Activated T-helper 2 cell treated with anti-CD3 and anti-CD28 coated beads, Interferon-gamma antibody, Interleukin-2, Interleukin-4, amounts not matched to agents 10 μg/mL and 5 μg/mL and 100 μg/mL, durations not matched to agents 14 hours and 24 hours and 36 hours (primary cell): ENCODE measurements around the gene GRB7. TPM values are rescaled to one million over a fixed set of nuclear protein-coding genes. Genes with fewer than 3 reads are reported as not detected.
"Not testable (repeated sequence)": the region's sequence is repeated elsewhere in the genome, so short reads cannot be mapped to it uniquely, and the experiment has no call there.

Experiments
- DNase-seq: peaks from one replicate; pipeline ENCODE4 v3.0.0; 2021; ENCODE audit warnings: low spot score
- H3K27ac Mint-ChIP-seq: one replicate; pipeline ENCODE4 v1.8.0; 2021; ENCODE audit warnings: mixed read lengths
- H3K27me3 Mint-ChIP-seq: one replicate; pipeline ENCODE4 v1.8.0; 2021; ENCODE audit warnings: low read depth, mixed read lengths
- H3K36me3 Mint-ChIP-seq: one replicate; pipeline ENCODE4 v1.8.0; 2021; ENCODE audit warnings: low read depth, mixed read lengths
- H3K4me1 Mint-ChIP-seq: one replicate; pipeline ENCODE4 v1.8.0; 2021; ENCODE audit warnings: low read depth, mixed read lengths
- H3K4me3 Mint-ChIP-seq: one replicate; pipeline ENCODE4 v1.8.0; 2021; ENCODE audit warnings: low read depth, mild to moderate bottlenecking, moderate library complexity, mixed read lengths
- H3K9me3 Mint-ChIP-seq: one replicate; pipeline ENCODE4 v1.8.0; 2021; ENCODE audit warnings: mixed read lengths
- intact Hi-C: fragments of 100-400 bp; cut with micrococcal nuclease; formaldehyde crosslinking; loops from one replicate; pipeline ENCODE4 v1.15.1; 2023
- total RNA-seq: library from RNA; stranded (reverse); gene quantifications from 2 replicates; pipeline ENCODE4 v1.2.3, GENCODE V29; 2022

GRB7 gene
- total RNA-seq, 1 donor from 2014 or later, result 0.39 TPM

DNA sequence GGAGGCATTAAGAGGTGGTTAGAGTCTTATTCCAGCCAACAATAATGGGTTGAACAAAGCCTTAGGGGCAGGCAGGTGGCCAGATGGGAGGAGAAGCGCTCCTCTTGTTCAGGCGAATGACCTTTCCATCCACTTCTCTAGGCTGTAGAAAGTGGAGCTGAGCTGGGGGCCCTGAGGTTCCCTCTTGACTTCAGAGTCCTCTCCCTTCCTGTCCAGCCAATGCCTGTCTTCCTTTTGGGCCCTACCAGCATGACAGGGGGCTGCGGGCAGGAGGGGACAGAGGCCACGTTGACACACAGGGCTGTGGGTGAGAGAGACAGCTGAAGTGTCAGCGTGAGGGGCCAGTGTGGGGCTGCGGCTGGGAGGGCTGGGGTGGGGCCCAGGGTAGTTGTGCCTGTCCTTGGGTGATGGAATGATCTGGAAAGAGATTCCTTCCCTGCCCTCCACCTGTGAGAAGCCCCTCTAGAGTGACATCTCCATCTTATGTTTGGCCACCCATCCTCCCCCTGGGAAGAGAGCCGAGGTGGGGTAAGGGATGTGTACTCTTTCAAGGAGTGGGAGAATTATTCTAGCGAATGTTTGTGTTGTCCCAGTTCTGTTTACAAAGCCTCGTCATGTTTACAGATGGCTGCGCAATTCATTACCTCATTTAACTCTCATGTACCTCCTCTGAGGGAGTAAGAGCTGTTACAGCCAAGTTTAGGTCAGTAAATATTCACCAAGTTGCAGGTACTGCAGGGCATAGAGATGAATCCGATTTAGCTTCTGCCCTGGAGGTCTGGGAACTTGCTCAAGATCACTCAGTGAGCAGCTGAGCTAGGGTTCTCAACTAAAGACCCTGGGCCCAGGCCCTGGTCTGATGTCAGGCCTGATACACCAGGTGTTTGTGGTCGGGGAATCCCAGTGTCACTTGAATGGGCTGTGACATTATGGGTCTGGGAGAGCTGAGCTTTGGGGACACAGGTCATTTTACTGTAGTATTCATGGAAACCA lies 34.5 kb upstream of the GRB7 start:
- Mint-ChIP-seq H3K4me3 (no peak overlapping the region), H3K27ac (no peak overlapping the region), H3K27me3 (peaks cover 34% of the 10 kb centered on the region), H3K9me3 (no peaks in the 10 kb centered on the region), H3K4me1 (peaks cover 10% of the 10 kb centered on the region), H3K36me3 (no peaks in the 10 kb centered on the region)
- DNase-seq, result no peak
- intact Hi-C loops, result no loop called here

DNA sequence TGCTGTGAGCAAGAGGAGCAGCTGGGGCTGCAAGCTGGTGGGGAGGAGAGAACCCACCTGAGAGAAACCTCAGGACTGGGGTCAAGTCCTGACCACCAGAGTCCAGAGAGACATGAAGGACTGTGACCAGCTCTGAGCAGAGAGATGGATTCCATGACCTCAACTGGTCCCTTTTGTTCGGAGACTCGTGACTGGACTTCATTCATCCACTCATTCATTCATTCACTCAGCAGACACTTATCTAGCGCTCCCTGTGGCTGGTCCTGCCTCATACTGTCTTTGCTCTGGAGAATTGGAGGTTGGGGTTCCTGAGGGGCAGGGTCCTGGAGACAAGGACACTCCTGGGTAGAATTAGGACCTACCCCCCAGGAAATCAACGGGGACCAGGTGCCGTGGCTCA lies 33.8 kb upstream of the GRB7 start:
- Mint-ChIP-seq H3K27ac (no peak overlapping the region), H3K4me3 (no peak overlapping the region), H3K4me1 (peaks cover 10% of the 10 kb centered on the region), H3K36me3 (no peaks in the 10 kb centered on the region), H3K9me3 (no peaks in the 10 kb centered on the region), H3K27me3 (peaks cover 32% of the 10 kb centered on the region)
- intact Hi-C loops, result no loop called here
- DNase-seq, result no peak

DNA sequence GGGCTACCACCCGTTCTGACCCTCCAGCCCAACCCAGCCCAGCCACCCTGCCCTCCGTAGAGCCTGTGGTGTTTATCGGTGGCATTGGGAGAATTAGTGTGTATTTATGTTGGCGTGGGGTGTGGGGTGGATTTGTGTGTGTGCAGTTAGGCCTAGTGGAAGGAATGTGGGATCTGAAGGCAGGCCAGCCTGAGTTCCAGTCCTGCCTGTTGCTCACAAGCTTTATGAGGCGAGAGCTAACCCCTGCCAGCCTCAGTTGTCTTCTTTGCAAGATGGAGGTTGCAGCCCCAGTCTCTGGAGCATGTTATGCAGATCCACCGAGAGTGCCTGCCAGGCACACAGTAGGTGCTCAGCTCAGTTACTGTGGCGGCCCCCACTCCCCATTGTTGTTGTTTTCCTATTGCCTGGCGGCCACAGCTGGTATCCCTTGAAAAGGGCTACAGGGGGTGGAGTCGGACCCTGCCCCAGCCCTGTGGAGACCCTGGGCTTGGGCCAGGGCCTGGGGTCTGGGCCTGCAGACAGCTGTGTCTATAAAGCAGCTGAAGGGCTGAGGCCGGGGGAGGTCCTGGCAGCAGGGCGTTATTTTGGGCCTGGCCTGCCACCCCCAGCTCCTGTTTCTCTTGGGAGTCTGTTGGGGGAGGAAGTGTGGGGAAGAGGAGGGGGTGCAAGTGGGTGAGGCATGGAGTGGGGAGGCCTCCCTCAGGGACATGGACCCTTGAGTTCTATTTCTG lies 32.8 kb upstream of the GRB7 start:
- Mint-ChIP-seq H3K4me3 (no peak overlapping the region), H3K4me1 (peaks cover 10% of the 10 kb centered on the region), H3K27me3 (peaks cover 23% of the 10 kb centered on the region), H3K36me3 (no peaks in the 10 kb centered on the region), H3K9me3 (no peaks in the 10 kb centered on the region), H3K27ac (no peak overlapping the region)
- intact Hi-C loops, result no loop called here
- DNase-seq, result no peak

- Mint-ChIP-seq H3K36me3 (no peaks in the 10 kb centered on the region), H3K9me3 (no peaks in the 10 kb centered on the region), H3K27ac (no peak overlapping the region), H3K4me1 (peaks cover 10% of the 10 kb centered on the region), H3K4me3 (no peak overlapping the region), H3K27me3 (peaks cover 18% of the 10 kb centered on the region)
- no peak for DNase-seq
- intact Hi-C loops, result no loop called here
These were observed 31.9 kb upstream of the GRB7 start for GRCh38 chr17:39705786-39706348.

DNA sequence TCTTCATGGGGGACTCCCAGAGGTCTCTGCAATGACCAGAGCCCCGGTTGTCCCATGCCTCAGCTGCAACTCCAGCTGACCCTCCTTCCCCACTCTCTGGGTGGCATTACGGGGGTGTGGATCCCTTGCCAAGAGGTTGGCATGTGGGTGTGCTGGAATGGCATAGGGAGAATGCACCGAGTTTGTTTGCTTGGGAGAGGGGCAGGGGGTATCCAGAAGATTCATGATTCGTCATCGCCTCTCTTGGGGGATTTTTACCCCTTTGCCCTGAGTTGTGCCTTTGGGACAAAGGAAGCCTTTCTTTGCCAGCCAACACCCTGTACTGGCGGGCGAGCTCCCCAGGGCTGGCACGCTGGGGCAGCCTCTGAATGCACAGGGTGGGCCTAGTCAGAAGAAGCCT lies 31.4 kb upstream of the GRB7 start:
- no peak for DNase-seq
- Mint-ChIP-seq H3K27ac (no peak overlapping the region), H3K36me3 (no peaks in the 10 kb centered on the region), H3K4me1 (peaks cover 10% of the 10 kb centered on the region), H3K4me3 (no peak overlapping the region), H3K9me3 (no peaks in the 10 kb centered on the region), H3K27me3 (peaks cover 13% of the 10 kb centered on the region)
- intact Hi-C loops, result no loop called here

DNA sequence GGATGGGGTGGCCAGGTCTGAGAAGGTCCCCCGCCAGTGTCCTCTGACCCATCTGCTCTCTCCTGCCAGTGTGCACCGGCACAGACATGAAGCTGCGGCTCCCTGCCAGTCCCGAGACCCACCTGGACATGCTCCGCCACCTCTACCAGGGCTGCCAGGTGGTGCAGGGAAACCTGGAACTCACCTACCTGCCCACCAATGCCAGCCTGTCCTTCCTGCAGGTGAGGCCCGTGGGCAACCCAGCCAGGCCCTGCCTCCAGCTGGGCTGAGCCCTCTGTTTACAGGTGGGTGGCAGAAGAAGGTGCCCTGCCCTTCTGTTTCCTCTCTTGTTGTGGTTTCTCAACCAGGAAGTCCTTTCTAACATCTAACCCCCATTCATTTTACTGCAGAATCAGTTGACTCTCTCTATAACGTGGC lies 30.8 kb upstream of the GRB7 start:
- Mint-ChIP-seq H3K36me3 (no peaks in the 10 kb centered on the region), H3K9me3 (no peaks in the 10 kb centered on the region), H3K4me3 (no peak overlapping the region), H3K27ac (no peak overlapping the region), H3K4me1 (peaks cover 10% of the 10 kb centered on the region), H3K27me3 (peaks cover 8% of the 10 kb centered on the region)
- DNase-seq, result no peak
- intact Hi-C loops, result no loop called here

DNA sequence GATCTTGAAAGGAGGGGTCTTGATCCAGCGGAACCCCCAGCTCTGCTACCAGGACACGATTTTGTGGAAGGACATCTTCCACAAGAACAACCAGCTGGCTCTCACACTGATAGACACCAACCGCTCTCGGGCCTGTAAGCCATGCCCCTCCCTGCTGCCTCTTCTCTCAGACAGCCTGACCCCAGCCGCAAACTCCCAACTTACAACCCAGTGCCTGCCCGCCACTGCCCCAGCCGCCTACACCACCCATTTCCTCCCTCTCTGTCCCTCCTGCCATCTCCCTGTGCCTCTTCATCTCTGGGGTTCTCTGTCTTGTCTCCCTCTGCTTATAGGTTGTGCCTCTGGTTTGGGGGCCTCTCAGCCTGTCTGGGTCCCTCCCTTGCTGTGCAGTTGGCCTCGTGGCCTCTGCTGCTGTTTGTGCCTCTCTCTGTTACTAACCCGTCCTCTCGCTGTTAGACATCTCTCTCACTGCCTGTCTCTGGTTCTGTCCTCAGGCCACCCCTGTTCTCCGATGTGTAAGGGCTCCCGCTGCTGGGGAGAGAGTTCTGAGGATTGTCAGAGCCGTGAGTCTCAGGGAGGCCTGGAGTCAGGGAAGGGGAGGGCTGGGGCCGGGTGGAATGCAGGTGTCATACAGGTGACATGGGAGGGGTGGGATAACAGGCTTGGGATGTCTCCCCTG lies 28.3 kb upstream of the GRB7 start:
- Mint-ChIP-seq H3K4me1 (peaks cover 7% of the 10 kb centered on the region), H3K27me3 (no peaks in the 10 kb centered on the region), H3K4me3 (no peak overlapping the region), H3K9me3 (no peaks in the 10 kb centered on the region), H3K36me3 (no peaks in the 10 kb centered on the region), H3K27ac (no peak overlapping the region)
- no peak for DNase-seq
- intact Hi-C loops, result no loop called here

GRCh38 chr17:39709998-39710964 lies 27.5 kb upstream of the GRB7 start:
- Mint-ChIP-seq H3K4me1 (peaks cover 7% of the 10 kb centered on the region), H3K9me3 (no peaks in the 10 kb centered on the region), H3K27me3 (no peaks in the 10 kb centered on the region), H3K27ac (no peak overlapping the region), H3K4me3 (no peak overlapping the region), H3K36me3 (no peaks in the 10 kb centered on the region)
- DNase-seq, result no peak
- intact Hi-C loops, result no loop called here

GRCh38 chr17:39711071-39711470 lies 26.7 kb upstream of the GRB7 start:
- intact Hi-C loops, H3K9me3 Mint-ChIP-seq, H3K4me3 Mint-ChIP-seq, H3K36me3 Mint-ChIP-seq, H3K4me1 Mint-ChIP-seq, H3K27ac Mint-ChIP-seq, DNase-seq, H3K27me3 Mint-ChIP-seq: not testable (repeated sequence)

DNA sequence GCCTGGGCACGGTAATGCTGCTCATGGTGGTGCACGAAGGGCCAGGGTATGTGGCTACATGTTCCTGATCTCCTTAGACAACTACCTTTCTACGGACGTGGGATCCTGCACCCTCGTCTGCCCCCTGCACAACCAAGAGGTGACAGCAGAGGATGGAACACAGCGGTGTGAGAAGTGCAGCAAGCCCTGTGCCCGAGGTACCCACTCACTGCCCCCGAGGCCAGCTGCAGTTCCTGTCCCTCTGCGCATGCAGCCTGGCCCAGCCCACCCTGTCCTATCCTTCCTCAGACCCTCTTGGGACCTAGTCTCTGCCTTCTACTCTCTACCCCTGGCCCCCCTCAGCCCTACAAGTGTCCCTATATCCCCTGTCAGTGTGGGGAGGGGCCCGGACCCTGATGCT lies 25.9 kb upstream of the GRB7 start:
- Mint-ChIP-seq H3K9me3 (no peaks in the 10 kb centered on the region), H3K36me3 (no peaks in the 10 kb centered on the region), H3K27me3 (no peaks in the 10 kb centered on the region), H3K4me3 (no peak overlapping the region), H3K4me1 (peaks cover 5% of the 10 kb centered on the region), H3K27ac (no peak overlapping the region)
- intact Hi-C loops, result no loop called here
- DNase-seq, result no peak

DNA sequence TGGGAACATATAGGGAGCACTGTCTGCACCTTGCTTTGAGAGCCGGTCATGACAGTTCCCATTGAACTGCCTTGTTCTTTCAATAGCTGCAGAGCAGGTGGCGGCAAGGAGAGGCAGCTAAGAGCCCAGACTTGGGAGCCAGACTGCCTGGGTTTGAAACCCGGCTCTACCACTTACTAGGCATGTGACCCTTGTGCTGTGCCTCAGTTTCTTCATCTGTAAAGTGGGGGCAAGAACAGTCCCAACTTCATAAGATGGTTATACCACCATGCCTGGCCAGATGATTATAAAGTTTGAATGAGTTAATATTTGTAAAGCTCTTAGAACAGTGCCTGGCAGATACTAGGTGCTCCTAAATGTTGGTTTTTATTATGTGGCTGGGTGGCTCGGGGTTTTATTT lies 23.5 kb upstream of the GRB7 start:
- intact Hi-C loops, result no loop called here
- no peaks in the 10 kb centered on the region for H3K27me3 Mint-ChIP-seq
- no peaks in the 10 kb centered on the region for H3K9me3 Mint-ChIP-seq
- H3K36me3 Mint-ChIP-seq, result no peaks in the 10 kb centered on the region
- H3K4me3 Mint-ChIP-seq, result no peak overlapping the region
- H3K27ac Mint-ChIP-seq, result no peak overlapping the region
- H3K4me1 Mint-ChIP-seq, result no peaks in the 10 kb centered on the region
- DNase-seq, result no peak
